Naive thymus-derived CD4-positive, alpha-beta T cell (primary cell): ENCODE data around the gene SET. TPM values are rescaled to one million over a fixed set of nuclear protein-coding genes. Genes with fewer than 3 reads are reported as not detected.
"Not testable (repeated sequence)": the region's sequence is repeated elsewhere in the genome, so short reads cannot be mapped to it uniquely, and the experiment has no call there.

Experiments
- ATAC-seq: fragments of 150-1000 bp; cut with Tn5 transposase; 2 replicates; pipeline ENCODE4 v1.10.0; 2021; ENCODE audit warnings: mild to moderate bottlenecking, moderate library complexity
- CTCF ChIA-PET: fragments of 350-600 bp; sonication (Branson Sonifier 250); formaldehyde crosslinking; loops from one replicate; lab custom pipeline; 2021; ENCODE audit warnings: antibody characterized with exemption; lab: Charles Lee
- POLR2A ChIA-PET: fragments of 350-600 bp; sonication (Branson Sonifier 250); formaldehyde crosslinking; loops from one replicate; lab custom pipeline; 2021; ENCODE audit warnings: antibody characterized with exemption, inconsistent platforms; lab: Charles Lee
- DNase-seq, 9 donors: peaks; one replicate each; pipeline versions ENCODE4 v3.0.0 to v3.0.0-alpha.2; 2020 to 2022; ENCODE audit warnings: mixed read lengths in 1 of 9
- H3K27ac ChIP-seq: one replicate; pipeline ENCODE4 v1.7.0; 2013; ENCODE audit warnings: mild to moderate bottlenecking, low read depth, low read length, moderate library complexity
- H3K27me3 ChIP-seq, 2 donors: one replicate each; pipeline ENCODE4 v1.7.0; 2013; ENCODE audit warnings: low read length in 2 of 2, mild to moderate bottlenecking in 2 of 2, moderate library complexity in 2 of 2; ENCODE audit not compliant: control insufficient read depth in 2 of 2, insufficient read depth in 2 of 2
- H3K36me3 ChIP-seq, 3 experiments: 1 replicate in 2 of 3; 2 replicates in 1 of 3; pipeline ENCODE4 v1.7.0; 2013; ENCODE audit warnings: low read length in 3 of 3, mild to moderate bottlenecking in 3 of 3, moderate library complexity in 1 of 3; ENCODE audit not compliant: insufficient read depth in 3 of 3, control insufficient read depth in 2 of 3
- H3K4me1 ChIP-seq, 2 donors: one replicate each; pipeline ENCODE4 v1.7.0; 2013; ENCODE audit warnings: low read length in 2 of 2, mild to moderate bottlenecking in 2 of 2, moderate library complexity in 1 of 2; ENCODE audit not compliant: control insufficient read depth in 2 of 2, insufficient read depth in 2 of 2
- H3K4me3 ChIP-seq: 2 replicates; pipeline ENCODE4 v1.7.0; 2013; ENCODE audit warnings: mild to moderate bottlenecking, low read length
- H3K9me3 ChIP-seq, 3 experiments: 1 replicate in 2 of 3; 2 replicates in 1 of 3; pipeline ENCODE4 v1.7.0; 2013; ENCODE audit warnings: low read length in 3 of 3; ENCODE audit not compliant: control insufficient read depth in 2 of 3
- H3K27ac Mint-ChIP-seq, 9 donors: one replicate each; pipeline ENCODE4 v1.8.0; 2020 to 2022; ENCODE audit warnings: mixed read lengths in 9 of 9, mild to moderate bottlenecking in 8 of 9, moderate library complexity in 5 of 9, inconsistent platforms in 2 of 9
- H3K27me3 Mint-ChIP-seq, 5 donors: one replicate each; pipeline ENCODE4 v1.8.0; 2021 to 2022; ENCODE audit warnings: mixed read lengths in 5 of 5, mild to moderate bottlenecking in 1 of 5
- H3K36me3 Mint-ChIP-seq, 5 donors: one replicate each; pipeline ENCODE4 v1.8.0; 2020 to 2022; ENCODE audit warnings: mixed read lengths in 5 of 5, mild to moderate bottlenecking in 3 of 5, inconsistent platforms in 1 of 5
- H3K4me1 Mint-ChIP-seq, 7 donors: one replicate each; pipeline ENCODE4 v1.8.0; 2020 to 2022; ENCODE audit warnings: mixed read lengths in 7 of 7, mild to moderate bottlenecking in 3 of 7, inconsistent platforms in 1 of 7
- H3K4me3 Mint-ChIP-seq, 10 donors: one replicate each; pipeline ENCODE4 v1.8.0; 2020 to 2022; ENCODE audit warnings: mild to moderate bottlenecking in 10 of 10, mixed read lengths in 10 of 10, moderate library complexity in 6 of 10, inconsistent platforms in 2 of 10
- H3K9me3 Mint-ChIP-seq, 11 donors: one replicate each; pipeline ENCODE4 v1.8.0; 2020 to 2022; ENCODE audit warnings: mixed read lengths in 11 of 11, mild to moderate bottlenecking in 4 of 11, inconsistent platforms in 1 of 11, moderate library complexity in 1 of 11
- intact Hi-C, 2 donors: fragments of 100-400 bp; cut with micrococcal nuclease; formaldehyde crosslinking; loops; one replicate each; pipeline ENCODE4 v1.15.1; 2023
- polyA plus RNA-seq, 2 donors: library from polyadenylated mRNA; unstranded; fragments of 300-500 nt; fragmentation: Illumina TruSeq; gene quantifications; one replicate each; pipeline ENCODE4 v1.2.3, GENCODE V29; 2021
- total RNA-seq, 6 experiments: library from RNA in 5 of 6; stranded (reverse) in 5 of 6; gene quantifications; 1 replicate in 5 of 6; 2 replicates in 1 of 6; pipeline ENCODE4 v1.2.3 and lab custom pipeline; 2021 to 2026

Gene SET
- total and polyA plus RNA-seq, 7 experiments from 2014 or later = 133 to 488 (median 227) TPM

DNA sequence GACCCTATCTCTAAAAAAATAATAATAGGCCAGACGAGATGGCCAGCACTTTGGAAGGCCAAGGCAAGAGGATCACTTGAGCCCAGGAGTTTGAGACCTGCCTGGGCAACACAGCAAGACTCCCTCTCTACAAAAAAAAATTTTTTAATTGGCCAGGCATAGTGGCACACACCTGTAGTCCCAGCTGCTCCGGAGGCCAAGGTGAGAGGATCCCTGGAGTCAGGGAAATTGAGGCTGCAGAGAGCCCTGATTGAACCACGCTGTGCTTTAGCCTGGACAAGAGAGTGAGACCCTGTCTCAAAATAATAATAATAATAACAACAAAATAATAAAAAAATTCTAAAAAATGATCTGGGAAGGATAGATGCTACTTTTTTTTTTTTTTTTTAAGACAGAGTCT lies 31.2 kb upstream of the SET start:
- H3K27ac Mint-ChIP-seq = peak overlapping the region in 3 of 9 donors; percentile 17 to 100 (median 95)
- H3K4me3 Mint-ChIP-seq = peak overlapping the region in 6 of 10 donors; percentile 8 to 97 (median 92)
- no peak for DNase-seq
- ChIA-PET POLR2A (interaction anchor here (1.1 to 2.4 kb wide), 7 partner anchors 27 to 316 kb away, joined by 3 to 32 read pairs (median 5); partner anchors contain the start of genes ENDOG, SET and ZER1), CTCF (interaction anchor here (0.6 to 1.7 kb wide), 3 partner anchors 20 to 994 kb away, joined by 3 to 6 read pairs (median 4); no protein-coding TSS in a partner anchor)
- no peaks in the 10 kb centered on the region for H3K9me3 ChIP-seq
- peaks cover 0 to 1% (median 0%) of the 10 kb centered on the region in 5 donors for H3K36me3 Mint-ChIP-seq
- H3K27me3 ChIP-seq = no peaks in the 10 kb centered on the region
- no peaks in the 10 kb centered on the region for H3K9me3 Mint-ChIP-seq
- no peak overlapping the region for H3K4me3 ChIP-seq
- H3K27ac ChIP-seq = no peak overlapping the region
- ATAC-seq = no peak
- no peaks in the 10 kb centered on the region for H3K27me3 Mint-ChIP-seq
- peaks cover 3 to 9% of the 10 kb centered on the region in 2 donors for H3K4me1 ChIP-seq
- peaks cover 0 to 3% (median 0%) of the 10 kb centered on the region in 3 experiments for H3K36me3 ChIP-seq
- intact Hi-C loops = loop anchor here (1.0 to 5.0 kb wide), 4 partner anchors 115 to 225 kb away; partner anchors contain the start of genes ENDOG (in 1 of the 2), LRRC8A (in 1 of the 2), TBC1D13 (in 1 of the 2) and ZER1 (in 1 of the 2)
- peaks cover 0 to 14% (median 7%) of the 10 kb centered on the region in 7 donors for H3K4me1 Mint-ChIP-seq

- CTCF ChIA-PET = interaction anchor here (0.7 kb wide), 1 partner anchor 9 kb away, joined by 3 read pairs; no protein-coding TSS in a partner anchor
- not testable (repeated sequence) for ATAC-seq
Observed at GRCh38 chr9:128666481-128666941, 22.5 kb upstream of the SET start.

GRCh38 chr9:128669786-128670185 lies 19.2 kb upstream of the SET start:
- POLR2A ChIA-PET = no interaction called here
- DNase-seq = no peak

More at GRCh38 chr9:128666481-128666941, 22.5 kb upstream of the SET start:
- H3K4me1 ChIP-seq, H3K36me3 ChIP-seq, H3K36me3 Mint-ChIP-seq, intact Hi-C loops, DNase-seq, H3K4me3 ChIP-seq, H3K27me3 Mint-ChIP-seq, H3K27ac ChIP-seq, H3K9me3 Mint-ChIP-seq, H3K9me3 ChIP-seq, H3K27me3 ChIP-seq, H3K4me3 Mint-ChIP-seq, H3K4me1 Mint-ChIP-seq, H3K27ac Mint-ChIP-seq, POLR2A ChIA-PET: not testable (repeated sequence)

GRCh38 chr9:128675382-128675781 lies 13.6 kb upstream of the SET start:
- H3K27ac Mint-ChIP-seq = no peak overlapping the region
- Histone ChIP-seq H3K27me3 (no peaks in the 10 kb centered on the region), H3K9me3 (no peaks in the 10 kb centered on the region), H3K4me1 (no peaks in the 10 kb centered on the region), H3K27ac (no peak overlapping the region), H3K36me3 (no peaks in the 10 kb centered on the region), H3K4me3 (no peak overlapping the region)
- ChIA-PET POLR2A (interaction anchor here (0.9 to 1.4 kb wide), 2 partner anchors 9 to 14 kb away, joined by 3 to 6 read pairs; no protein-coding TSS in a partner anchor), CTCF (interaction anchor here (0.6 to 0.7 kb wide), 2 partner anchors 9 to 22 kb away, joined by 3 read pairs; no protein-coding TSS in a partner anchor)
- no peak for DNase-seq
- peaks cover 0 to 2% (median 0%) of the 10 kb centered on the region in 5 donors for H3K36me3 Mint-ChIP-seq
- H3K9me3 Mint-ChIP-seq = no peaks in the 10 kb centered on the region
- no peak for ATAC-seq
- intact Hi-C loops = no loop called here
- H3K4me1 Mint-ChIP-seq = peaks cover 0 to 2% (median 0%) of the 10 kb centered on the region in 7 donors
- H3K4me3 Mint-ChIP-seq = no peak overlapping the region
- H3K27me3 Mint-ChIP-seq = no peaks in the 10 kb centered on the region

More at GRCh38 chr9:128669786-128670185, 19.2 kb upstream of the SET start:
- no peak for ATAC-seq
- Mint-ChIP-seq H3K27ac (no peak overlapping the region), H3K4me1 (no peaks in the 10 kb centered on the region), H3K9me3 (no peaks in the 10 kb centered on the region), H3K36me3 (no peaks in the 10 kb centered on the region), H3K27me3 (no peaks in the 10 kb centered on the region), H3K4me3 (no peak overlapping the region)
- H3K9me3 ChIP-seq = no peaks in the 10 kb centered on the region
- no peaks in the 10 kb centered on the region for H3K36me3 ChIP-seq
- no peaks in the 10 kb centered on the region for H3K27me3 ChIP-seq
- no peaks in the 10 kb centered on the region for H3K4me1 ChIP-seq
- intact Hi-C loops = no loop called here
- CTCF ChIA-PET = no interaction called here
- H3K4me3 ChIP-seq = no peak overlapping the region
- H3K27ac ChIP-seq = no peak overlapping the region

DNA sequence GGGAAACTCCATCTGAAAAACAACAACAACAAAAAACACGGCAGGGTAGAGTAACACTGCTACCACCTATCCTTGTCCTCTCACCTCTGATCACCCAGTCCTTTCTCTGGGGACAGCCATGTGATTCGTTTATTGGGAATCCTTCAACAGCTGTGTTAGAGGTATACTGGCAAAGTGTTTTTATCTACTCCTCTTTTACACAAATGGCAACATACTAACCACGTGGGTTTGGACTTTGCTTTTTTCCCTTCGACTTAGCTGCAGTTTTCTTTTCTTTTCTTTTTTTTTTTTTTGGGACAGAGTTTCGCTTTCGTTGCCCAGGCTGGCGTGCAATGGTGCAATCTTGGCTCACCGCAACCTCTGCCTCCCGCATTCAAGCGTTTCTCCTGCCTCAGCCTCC lies 11.2 kb upstream of the SET start:
- ChIA-PET CTCF (interaction anchor here (0.7 kb wide), 1 partner anchor 38 kb away, joined by 3 read pairs; no protein-coding TSS in a partner anchor), POLR2A (interaction anchor here (0.6 to 1.7 kb wide), 3 partner anchors 12 to 286 kb away, joined by 3 to 5 read pairs (median 3); partner anchors contain the start of gene SET)
- Mint-ChIP-seq H3K27me3 (no peaks in the 10 kb centered on the region), H3K4me3 (no peak overlapping the region), H3K4me1 (peaks cover 3 to 8% (median 5%) of the 10 kb centered on the region in 7 donors), H3K27ac (no peak overlapping the region), H3K9me3 (no peaks in the 10 kb centered on the region), H3K36me3 (peaks cover 0 to 5% (median 0%) of the 10 kb centered on the region in 5 donors)
- no peaks in the 10 kb centered on the region for H3K9me3 ChIP-seq
- H3K27me3 ChIP-seq = no peaks in the 10 kb centered on the region
- no peak overlapping the region for H3K27ac ChIP-seq
- no peak overlapping the region for H3K4me3 ChIP-seq
- ATAC-seq (no peak), DNase-seq (no peak)
- no peaks in the 10 kb centered on the region for H3K4me1 ChIP-seq
- intact Hi-C loops = no loop called here
- no peaks in the 10 kb centered on the region for H3K36me3 ChIP-seq

DNA sequence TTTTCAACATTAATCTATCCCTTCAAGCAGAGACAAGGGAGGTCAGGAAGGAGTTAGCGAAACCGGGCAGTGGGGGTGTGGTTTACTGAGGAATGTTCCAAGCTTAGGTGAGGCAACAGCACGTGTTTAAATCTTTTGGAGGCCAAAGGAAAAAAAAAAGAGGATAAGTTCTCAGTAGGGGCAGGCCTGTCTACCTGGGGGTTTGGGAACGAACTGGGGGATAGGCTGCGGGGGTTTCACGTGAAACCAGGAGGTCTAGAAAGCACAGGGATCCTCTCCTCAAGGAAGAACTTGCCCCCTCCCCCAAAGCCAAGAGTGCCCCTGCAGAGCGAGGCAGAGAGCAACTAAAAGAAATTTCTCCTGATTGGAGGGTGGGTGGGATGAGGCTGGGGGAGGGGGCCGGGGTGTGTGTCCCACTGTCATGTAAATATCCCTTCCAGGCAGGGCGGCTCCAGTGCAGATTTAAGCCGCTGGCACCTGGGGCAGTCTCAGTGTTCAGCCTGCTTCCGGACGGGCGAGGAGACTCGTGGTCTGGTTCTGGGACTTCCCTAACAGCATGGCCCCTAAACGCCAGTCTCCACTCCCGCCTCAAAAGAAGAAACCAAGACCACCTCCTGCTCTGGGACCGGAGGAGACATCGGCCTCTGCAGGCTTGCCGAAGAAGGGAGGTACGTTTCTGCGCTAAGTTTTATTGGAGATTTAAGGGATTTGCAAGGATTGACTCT lies 5.5 kb upstream of the SET start:
- DNase-seq = peak in 2 of 9 donors; percentile 14 to 44
- ATAC-seq = peak; percentile 27
- Mint-ChIP-seq H3K27ac (peak overlapping the region; percentile 72 to 99 (median 95)), H3K9me3 (no peaks in the 10 kb centered on the region), H3K27me3 (no peaks in the 10 kb centered on the region), H3K4me3 (peak overlapping the region; percentile 92 to 100 (median 96)), H3K36me3 (peaks cover 0 to 8% (median 0%) of the 10 kb centered on the region in 5 donors), H3K4me1 (peaks cover 41 to 59% (median 51%) of the 10 kb centered on the region in 7 donors)
- Histone ChIP-seq H3K27me3 (no peaks in the 10 kb centered on the region), H3K9me3 (no peaks in the 10 kb centered on the region), H3K27ac (peak overlapping the region; percentile 76), H3K36me3 (no peaks in the 10 kb centered on the region), H3K4me3 (peak overlapping the region; percentile 91), H3K4me1 (peaks cover 27 to 36% of the 10 kb centered on the region in 2 donors)
- intact Hi-C loops = loop anchor here (1.0 to 10.0 kb wide), 3 partner anchors 27 to 409 kb away; partner anchors contain the start of genes DYNC2I2 (in 2 of the 2), GOLGA2 (in 2 of the 2) and SWI5 (in 2 of the 2)
- CTCF ChIA-PET = interaction anchor here (0.8 to 1.6 kb wide), 2 partner anchors 19 to 178 kb away, joined by 4 to 7 read pairs; partner anchors contain the start of gene PKN3
- POLR2A ChIA-PET = interaction anchor here (0.6 to 4.4 kb wide), 11 partner anchors 8 to 239 kb away, joined by 3 to 32 read pairs (median 5); partner anchors contain the start of genes DYNC2I2, SPTAN1, ZDHHC12 and ZER1
